Measurements from ENCODE around the gene MICAL2. TPM values are rescaled to one million over a fixed set of nuclear protein-coding genes. Genes with fewer than 3 reads are reported as not detected.

MICAL2 gene
- total RNA-seq, 1 experiment from 2014 or later: 83.0 TPM

GRCh38 chr11:12223771-12224536 lies 113.6 kb downstream of the MICAL2 start:
- DNase-seq (ENCODE audit: low read depth): no peak

GRCh38 chr11:12224537-12224893 lies 114.1 kb downstream of the MICAL2 start:
- DNase-seq (ENCODE audit: low read depth): peak; percentile 98

GRCh38 chr11:12225046-12225739 lies 114.8 kb downstream of the MICAL2 start:
- no peak for DNase-seq (ENCODE audit: low read depth)

GRCh38 chr11:12226093-12226492 lies 115.7 kb downstream of the MICAL2 start:
- no peak for DNase-seq (ENCODE audit: low read depth)

GRCh38 chr11:12229450-12230229 lies 119.2 kb downstream of the MICAL2 start:
- DNase-seq (ENCODE audit: low read depth): no peak

- DNase-seq (ENCODE audit: low read depth): no peak
Observed at GRCh38 chr11:12232160-12232559, 121.8 kb downstream of the MICAL2 start.

- DNase-seq (ENCODE audit: low read depth): peak; percentile 95
Observed at GRCh38 chr11:12232817-12233601, 122.6 kb downstream of the MICAL2 start.

- no peak for DNase-seq (ENCODE audit: low read depth)
Observed at GRCh38 chr11:12233602-12233925, 123.2 kb downstream of the MICAL2 start.

GRCh38 chr11:12234221-12234620 lies 123.8 kb downstream of the MICAL2 start:
- peak; percentile 43 for DNase-seq (ENCODE audit: low read depth)

- no peak for DNase-seq (ENCODE audit: low read depth)
Observed at GRCh38 chr11:12235080-12235479, 124.7 kb downstream of the MICAL2 start.

GRCh38 chr11:12235553-12235946 lies 125.2 kb downstream of the MICAL2 start:
- DNase-seq (ENCODE audit: low read depth): peak; percentile 51

GRCh38 chr11:12235947-12236743 lies 125.8 kb downstream of the MICAL2 start:
- DNase-seq (ENCODE audit: low read depth): peak; percentile 75

GRCh38 chr11:12236744-12237101 lies 126.3 kb downstream of the MICAL2 start:
- no peak for DNase-seq (ENCODE audit: low read depth)

GRCh38 chr11:12237381-12237784 lies 127.0 kb downstream of the MICAL2 start:
- DNase-seq (ENCODE audit: low read depth): no peak

GRCh38 chr11:12238420-12238819 lies 128.0 kb downstream of the MICAL2 start:
- DNase-seq (ENCODE audit: low read depth): no peak

- no peak for DNase-seq (ENCODE audit: low read depth)
Observed at GRCh38 chr11:12239396-12239795, 129.0 kb downstream of the MICAL2 start.

- DNase-seq (ENCODE audit: low read depth): no peak
Observed at GRCh38 chr11:12239804-12240371, 129.5 kb downstream of the MICAL2 start.

- no peak for DNase-seq (ENCODE audit: low read depth)
Observed at GRCh38 chr11:12240677-12241076, 130.3 kb downstream of the MICAL2 start.

GRCh38 chr11:12241401-12241800 lies 131.0 kb downstream of the MICAL2 start:
- DNase-seq (ENCODE audit: low read depth): no peak

GRCh38 chr11:12241971-12242672 lies 131.7 kb downstream of the MICAL2 start:
- DNase-seq (ENCODE audit: low read depth): no peak
